Neural crest cell (in vitro differentiated cells): ENCODE results near the gene PYGO2. TPM values are rescaled to one million over a fixed set of nuclear protein-coding genes. Genes with fewer than 3 reads are reported as not detected.
"Not testable (repeated sequence)": the region's sequence is repeated elsewhere in the genome, so short reads cannot be mapped to it uniquely, and the experiment has no call there.

Experiments
- DNase-seq: peaks from one replicate; pipeline ENCODE4 v3.0.0; 2021; ENCODE audit warnings: low read depth, mixed read lengths, low spot score
- H3K27ac Mint-ChIP-seq: one replicate; pipeline ENCODE4 v1.8.0; 2021; ENCODE audit warnings: mild to moderate bottlenecking, mixed read lengths; ENCODE audit not compliant: unreplicated experiment
- H3K27me3 Mint-ChIP-seq: 2 replicates; pipeline ENCODE4 v1.8.0; 2021; ENCODE audit warnings: low read depth, mild to moderate bottlenecking, mixed read lengths
- H3K36me3 Mint-ChIP-seq: 2 replicates; pipeline ENCODE4 v1.8.0; 2021; ENCODE audit warnings: low read depth, mild to moderate bottlenecking, mixed read lengths
- H3K4me1 Mint-ChIP-seq: 2 replicates; pipeline ENCODE4 v1.8.0; 2021; ENCODE audit warnings: mixed read lengths
- H3K4me3 Mint-ChIP-seq: one replicate; pipeline ENCODE4 v1.8.0; 2021; ENCODE audit warnings: mild to moderate bottlenecking, mixed read lengths
- H3K9me3 Mint-ChIP-seq: 2 replicates; pipeline ENCODE4 v1.8.0; 2021; ENCODE audit warnings: mixed read lengths
- total RNA-seq: library from RNA; stranded (reverse); gene quantifications from 2 replicates; pipeline ENCODE4 v1.2.1, GENCODE V29; 2021
- TF ChIP-seq, protein P1 (sequence below): fragments of 200-600 bp; sonication (generic); conservative IDR thresholded peaks from 2 replicates; pipeline ENCODE4 v1.5.0; 2021; ENCODE audit warnings: antibody characterized with exemption, mild to moderate bottlenecking

Gene PYGO2
- total RNA-seq, 1 donor from 2014 or later: 65.1 TPM

- Mint-ChIP-seq H3K4me3 (peak overlapping the region; percentile 64), H3K4me1 (peaks cover 18% of the 10 kb centered on the region), H3K27ac (no peak overlapping the region), H3K27me3 (no peaks in the 10 kb centered on the region), H3K9me3 (no peaks in the 10 kb centered on the region), H3K36me3 (peaks cover 7% of the 10 kb centered on the region)
- TF ChIP-seq, protein P1, sequence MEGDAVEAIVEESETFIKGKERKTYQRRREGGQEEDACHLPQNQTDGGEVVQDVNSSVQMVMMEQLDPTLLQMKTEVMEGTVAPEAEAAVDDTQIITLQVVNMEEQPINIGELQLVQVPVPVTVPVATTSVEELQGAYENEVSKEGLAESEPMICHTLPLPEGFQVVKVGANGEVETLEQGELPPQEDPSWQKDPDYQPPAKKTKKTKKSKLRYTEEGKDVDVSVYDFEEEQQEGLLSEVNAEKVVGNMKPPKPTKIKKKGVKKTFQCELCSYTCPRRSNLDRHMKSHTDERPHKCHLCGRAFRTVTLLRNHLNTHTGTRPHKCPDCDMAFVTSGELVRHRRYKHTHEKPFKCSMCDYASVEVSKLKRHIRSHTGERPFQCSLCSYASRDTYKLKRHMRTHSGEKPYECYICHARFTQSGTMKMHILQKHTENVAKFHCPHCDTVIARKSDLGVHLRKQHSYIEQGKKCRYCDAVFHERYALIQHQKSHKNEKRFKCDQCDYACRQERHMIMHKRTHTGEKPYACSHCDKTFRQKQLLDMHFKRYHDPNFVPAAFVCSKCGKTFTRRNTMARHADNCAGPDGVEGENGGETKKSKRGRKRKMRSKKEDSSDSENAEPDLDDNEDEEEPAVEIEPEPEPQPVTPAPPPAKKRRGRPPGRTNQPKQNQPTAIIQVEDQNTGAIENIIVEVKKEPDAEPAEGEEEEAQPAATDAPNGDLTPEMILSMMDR: no peak
- no peak for DNase-seq
Observed at GRCh38 chr1:154988058-154988954, 26.7 kb upstream of the PYGO2 start.

DNA sequence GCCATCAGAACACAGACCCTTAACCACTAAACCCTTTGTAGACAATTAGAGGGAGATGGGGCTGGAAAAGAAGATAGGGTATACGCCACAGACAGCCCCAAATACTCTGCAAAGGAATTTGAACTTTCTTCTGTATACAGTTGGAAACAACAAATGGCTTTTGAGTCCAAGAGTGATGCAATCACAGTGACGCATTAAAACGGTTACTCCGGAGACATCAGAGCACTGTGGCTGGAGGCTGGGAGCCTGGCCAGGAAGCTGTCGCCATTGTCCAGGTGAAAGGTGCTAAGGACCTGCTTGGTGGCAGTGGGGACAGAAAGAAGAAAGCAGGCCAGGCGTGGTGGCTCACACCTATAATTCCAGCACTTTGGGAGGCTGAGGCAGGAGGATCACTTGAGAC lies 25.7 kb upstream of the PYGO2 start:
- Mint-ChIP-seq H3K27me3 (no peaks in the 10 kb centered on the region), H3K4me3 (peak overlapping the region; percentile 38), H3K9me3 (no peaks in the 10 kb centered on the region), H3K27ac (no peak overlapping the region), H3K36me3 (peaks cover 9% of the 10 kb centered on the region), H3K4me1 (peaks cover 14% of the 10 kb centered on the region)
- TF ChIP-seq, protein P1: no peak
- DNase-seq: no peak

DNA sequence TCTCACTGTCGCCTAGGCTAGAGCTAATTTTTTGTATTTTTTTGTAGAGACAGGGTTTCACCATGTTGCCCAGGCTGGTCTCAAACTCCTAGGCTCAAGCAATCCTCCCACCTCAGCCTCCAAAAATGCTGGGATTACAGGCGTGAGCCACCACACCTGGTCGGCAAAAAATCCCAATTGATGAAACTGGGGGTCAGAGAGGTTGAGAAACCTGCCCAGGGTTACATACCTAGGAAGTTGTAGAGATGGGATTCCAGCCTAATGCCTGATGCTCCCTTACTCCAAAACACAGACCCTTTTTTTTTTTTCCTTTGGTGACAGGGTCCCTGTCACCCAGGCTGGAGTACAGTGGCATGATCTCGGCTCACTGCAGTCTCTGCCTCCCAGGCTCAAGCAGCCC lies 25.2 kb upstream of the PYGO2 start:
- not testable (repeated sequence) for H3K9me3 Mint-ChIP-seq, DNase-seq, H3K27ac Mint-ChIP-seq, H3K27me3 Mint-ChIP-seq, H3K36me3 Mint-ChIP-seq
- Mint-ChIP-seq H3K4me1 (peaks cover 14% of the 10 kb centered on the region), H3K4me3 (peak overlapping the region; percentile 38)

DNA sequence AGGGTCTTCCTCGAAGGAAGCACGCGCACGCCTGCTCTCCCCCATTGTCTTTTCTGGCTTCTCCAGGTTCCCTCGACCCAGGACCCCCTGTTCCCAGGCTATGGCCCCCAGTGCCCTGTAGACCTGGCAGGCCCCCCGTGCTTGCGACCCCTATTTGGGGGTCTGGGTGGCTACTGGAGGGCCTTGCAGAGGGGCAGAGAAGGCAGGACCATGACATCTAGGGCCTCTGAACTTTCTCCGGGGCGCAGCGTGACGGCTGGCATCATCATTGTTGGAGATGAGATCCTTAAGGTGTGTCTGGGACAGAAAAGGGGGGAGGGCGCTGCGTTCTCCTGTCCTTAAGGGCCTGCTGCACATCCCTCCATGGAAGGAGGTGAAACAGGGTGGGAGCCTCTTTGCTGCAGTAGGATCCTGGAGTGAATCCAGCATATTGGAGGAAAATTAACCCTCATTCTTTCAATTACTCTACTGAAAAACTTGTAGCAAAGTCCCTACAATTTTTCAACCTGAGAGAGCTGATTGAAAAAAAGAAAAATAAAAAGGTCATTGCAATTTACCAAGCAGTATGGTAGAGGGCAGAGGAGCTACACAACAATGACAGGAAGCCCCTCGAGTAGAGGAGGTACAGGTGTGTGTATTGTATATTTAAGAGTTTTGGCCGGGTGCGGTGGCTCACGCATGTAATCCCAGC lies 22.3 kb upstream of the PYGO2 start:
- Mint-ChIP-seq H3K27ac (no peak overlapping the region), H3K36me3 (peaks cover 8% of the 10 kb centered on the region), H3K27me3 (no peaks in the 10 kb centered on the region), H3K4me1 (peaks cover 11% of the 10 kb centered on the region), H3K9me3 (no peaks in the 10 kb centered on the region), H3K4me3 (no peak overlapping the region)
- TF ChIP-seq, protein P1: no peak
- DNase-seq: no peak

DNA sequence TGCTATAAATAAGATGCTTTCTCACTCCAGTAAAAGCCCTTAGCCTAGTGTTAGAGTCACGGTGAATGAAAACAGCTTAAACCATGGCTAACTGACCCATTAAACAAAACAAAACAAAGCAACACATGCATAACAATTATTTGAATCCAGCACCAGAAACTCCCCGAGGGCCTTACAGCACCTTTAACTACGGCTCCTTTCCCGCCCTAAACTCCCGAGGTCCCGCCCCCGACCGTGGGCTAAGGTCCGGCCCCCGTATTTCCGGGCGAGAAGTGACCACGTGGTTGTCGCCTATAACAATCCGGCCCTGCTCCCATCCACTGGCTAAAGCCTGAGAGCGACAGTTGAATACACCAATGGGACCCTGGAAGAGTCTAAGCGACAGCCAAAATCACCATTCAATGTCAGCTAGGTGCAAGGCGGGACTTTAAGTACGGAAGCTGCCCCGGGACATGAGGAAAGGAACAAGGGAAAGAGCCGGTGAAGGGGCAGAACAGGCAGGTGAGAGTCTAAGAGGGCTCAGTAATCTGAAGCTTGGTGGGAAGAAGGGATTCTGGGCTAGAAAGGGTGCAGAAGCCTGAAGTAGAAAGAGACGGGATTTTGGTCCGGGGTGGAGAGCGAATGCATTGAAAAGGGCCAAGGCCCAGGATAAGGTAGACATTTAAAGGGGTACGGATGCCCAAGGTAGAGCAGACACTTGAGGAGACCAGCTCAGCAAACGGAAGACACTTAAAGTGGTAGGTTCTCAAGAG lies 21.5 kb upstream of the PYGO2 start, which contains the start of gene FLAD1:
FLAD1 (plus strand) TSS at position 448 of the 752 bp plus-strand sequence. CDS start 351 bp downstream, outside the sequence.
- Mint-ChIP-seq H3K36me3 (peaks cover 8% of the 10 kb centered on the region), H3K4me1 (peaks cover 9% of the 10 kb centered on the region), H3K9me3 (no peaks in the 10 kb centered on the region), H3K27ac (no peak within 1 kb of the TSS), H3K27me3 (no peaks in the 10 kb centered on the region), H3K4me3 (no peak within 1 kb of the TSS)
- peak; percentile 89 for DNase-seq
- TF ChIP-seq, protein P1: no peak
